ENCODE data around the gene C6orf15. TPM values are rescaled to one million over a fixed set of nuclear protein-coding genes. Genes with fewer than 3 reads are reported as not detected.

C6orf15 gene
- total and polyA plus RNA-seq, 2 of the 8 experiments (the other 6 are each of a cell fraction or from before 2014, with no cell fraction given) = not detected

DNA sequence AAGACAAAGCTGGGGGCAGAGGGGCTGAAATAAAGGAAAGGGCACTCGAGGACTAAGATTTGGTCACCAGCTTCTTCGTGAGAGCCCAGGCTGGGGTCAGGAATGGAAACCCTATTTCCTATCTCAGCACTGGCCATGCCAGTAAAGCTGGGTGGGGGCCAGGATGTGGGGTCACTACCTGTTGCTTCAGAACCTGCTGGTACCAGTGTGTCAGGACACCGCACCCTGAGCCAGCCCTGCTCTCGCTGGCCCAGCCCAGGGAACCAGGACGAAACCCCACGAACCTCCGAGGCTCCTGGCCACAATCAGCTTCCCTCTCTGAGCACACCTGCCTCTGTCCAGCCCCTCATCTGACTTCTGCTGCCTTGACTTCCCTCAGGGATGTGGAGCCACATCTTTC lies 5.8 kb upstream of the C6orf15 start (continued):
- TF ChIP-seq SAP30 (IDR thresholded peaks at IDR 0.05; ENCODE audit: insufficient read depth, insufficient replicate concordance, low read length) (no peak), BACH1 (IDR thresholded peaks at IDR 0.05; ENCODE audit: low read length) (no peak), TBP (IDR thresholded peaks at IDR 0.05; ENCODE audit: low read depth, low read length) (no peak), POU5F1 (IDR thresholded peaks at IDR 0.05; ENCODE audit: low read depth, low read length) (no peak), KDM4A (IDR thresholded peaks at IDR 0.05; ENCODE audit: low read depth, low read length, severe bottlenecking) (no peak), SP1 (IDR thresholded peaks at IDR 0.05; ENCODE audit: low read depth, low read length) (no peak), MAFK (IDR thresholded peaks at IDR 0.05; ENCODE audit: low read depth, low read length) (no peak)
- TF ChIP-seq, protein P1, sequence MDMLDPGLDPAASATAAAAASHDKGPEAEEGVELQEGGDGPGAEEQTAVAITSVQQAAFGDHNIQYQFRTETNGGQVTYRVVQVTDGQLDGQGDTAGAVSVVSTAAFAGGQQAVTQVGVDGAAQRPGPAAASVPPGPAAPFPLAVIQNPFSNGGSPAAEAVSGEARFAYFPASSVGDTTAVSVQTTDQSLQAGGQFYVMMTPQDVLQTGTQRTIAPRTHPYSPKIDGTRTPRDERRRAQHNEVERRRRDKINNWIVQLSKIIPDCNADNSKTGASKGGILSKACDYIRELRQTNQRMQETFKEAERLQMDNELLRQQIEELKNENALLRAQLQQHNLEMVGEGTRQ (IDR thresholded peaks at IDR 0.05; ENCODE audit: low read length) = no peak

Data from H1 (cell line).